HT1080 (cell line): ENCODE results near the gene DKK3. TPM values are rescaled to one million over a fixed set of nuclear protein-coding genes. Genes with fewer than 3 reads are reported as not detected.

Experiments used
- DNase-seq: peaks from one replicate; pipeline ENCODE4 v3.0.0-alpha.2; 2015; ENCODE audit warnings: low read depth
- total RNA-seq: library from RNA; depleted of rRNA; stranded (reverse); fragments of >200 nt; shearing (Covaris generic); gene quantifications from 2 replicates; pipeline ENCODE4 v1.2.3, GENCODE V29; 2014

DKK3 gene
- total RNA-seq, 1 experiment from 2014 or later = 48.0 TPM

DNA sequence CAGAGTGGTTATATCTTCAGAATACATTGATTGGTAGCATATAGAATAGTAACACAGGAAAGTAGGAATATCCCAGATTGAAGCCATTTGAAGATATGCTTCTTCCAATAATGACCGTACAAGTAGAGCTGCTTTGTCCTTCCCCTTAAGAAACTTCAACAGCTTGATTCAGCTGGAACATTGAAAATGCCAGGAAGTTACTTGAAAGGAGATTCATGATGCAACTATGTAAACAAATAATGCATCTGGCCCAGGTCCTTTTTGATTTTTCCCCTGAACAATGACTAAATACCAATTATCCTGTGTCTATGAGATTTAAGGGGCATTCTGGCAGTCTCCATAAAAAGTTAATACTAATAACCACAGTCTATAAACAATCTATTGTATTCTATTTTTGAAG, 3.0 kb downstream of the DKK3 start:
- no peak for DNase-seq

DNA sequence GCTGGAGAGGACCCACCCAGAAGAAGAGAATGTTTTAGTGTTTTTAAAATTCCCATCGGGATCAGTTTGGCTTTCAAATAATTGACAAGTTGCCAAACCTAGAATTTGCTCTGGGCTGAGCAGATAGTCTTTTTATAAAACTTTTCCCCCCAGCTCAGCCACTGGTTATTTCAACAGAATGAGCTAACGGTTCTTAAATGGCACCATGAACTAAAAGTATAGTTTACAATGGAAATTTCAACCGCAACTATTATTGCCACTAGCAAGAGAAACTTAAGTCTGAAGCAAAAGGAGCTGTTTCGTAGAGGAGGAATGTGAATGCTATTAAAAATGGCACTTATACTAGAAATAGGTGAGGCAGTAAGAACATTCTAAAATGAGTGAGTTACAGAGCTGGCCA, 3.4 kb downstream of the DKK3 start:
- no peak for DNase-seq

DNA sequence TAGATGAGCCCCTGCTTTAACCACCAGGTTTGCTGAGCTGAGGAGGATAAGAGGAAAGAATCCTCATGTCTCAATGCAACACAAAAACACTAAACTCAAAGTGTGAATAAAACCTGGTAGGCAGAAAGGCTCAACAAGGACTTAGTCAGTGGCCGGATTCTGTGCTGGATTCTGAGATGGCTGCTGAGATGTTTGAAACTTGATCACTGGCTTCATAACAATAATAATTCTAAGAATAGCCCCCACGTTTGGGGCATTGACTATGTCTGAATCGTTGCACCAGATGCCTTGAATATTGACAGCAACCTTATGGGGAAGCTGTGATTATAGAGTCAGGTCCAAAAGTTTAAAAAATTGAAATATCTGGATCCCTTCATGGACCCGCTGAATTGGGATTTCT, 4.6 kb downstream of the DKK3 start:
- no peak for DNase-seq

DNA sequence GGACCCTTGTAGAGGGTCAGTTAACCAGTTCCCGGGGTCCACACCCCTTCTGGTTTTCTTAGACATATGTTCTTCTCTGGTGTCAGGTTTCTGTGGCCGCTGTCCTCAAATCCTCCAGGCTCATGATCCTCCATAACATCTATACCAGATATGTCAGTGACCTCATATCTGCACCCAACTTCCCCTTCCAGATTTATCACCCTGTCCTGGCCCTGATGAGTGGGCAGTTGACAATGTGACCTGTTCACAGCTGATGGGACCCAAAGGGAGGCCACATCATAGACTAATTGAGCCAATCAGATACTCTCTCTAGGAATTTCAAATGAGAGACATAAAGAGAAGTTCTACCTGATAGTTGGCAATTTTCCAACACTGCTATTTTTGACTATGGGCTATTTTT, 5.1 kb downstream of the DKK3 start:
- DNase-seq = no peak

DNA sequence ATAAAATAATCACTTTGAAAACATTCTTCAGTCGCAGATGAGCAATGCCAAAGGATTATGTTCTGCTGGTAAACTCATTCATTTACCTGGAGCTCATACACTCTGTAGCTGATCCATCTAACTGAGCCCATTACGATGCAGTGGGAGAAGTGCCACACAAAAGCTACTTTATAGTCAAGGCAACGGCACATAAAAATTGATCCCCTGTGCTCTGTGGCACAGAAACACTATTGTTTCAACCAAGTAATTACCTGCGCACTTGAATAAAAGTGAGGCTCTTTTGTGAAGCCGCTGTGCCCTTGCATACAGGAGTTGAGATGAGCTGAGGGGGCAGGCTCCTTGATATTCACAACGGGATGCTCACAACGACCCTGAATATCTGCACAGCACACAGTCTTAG, 7.2 kb downstream of the DKK3 start:
- no peak for DNase-seq

DNA sequence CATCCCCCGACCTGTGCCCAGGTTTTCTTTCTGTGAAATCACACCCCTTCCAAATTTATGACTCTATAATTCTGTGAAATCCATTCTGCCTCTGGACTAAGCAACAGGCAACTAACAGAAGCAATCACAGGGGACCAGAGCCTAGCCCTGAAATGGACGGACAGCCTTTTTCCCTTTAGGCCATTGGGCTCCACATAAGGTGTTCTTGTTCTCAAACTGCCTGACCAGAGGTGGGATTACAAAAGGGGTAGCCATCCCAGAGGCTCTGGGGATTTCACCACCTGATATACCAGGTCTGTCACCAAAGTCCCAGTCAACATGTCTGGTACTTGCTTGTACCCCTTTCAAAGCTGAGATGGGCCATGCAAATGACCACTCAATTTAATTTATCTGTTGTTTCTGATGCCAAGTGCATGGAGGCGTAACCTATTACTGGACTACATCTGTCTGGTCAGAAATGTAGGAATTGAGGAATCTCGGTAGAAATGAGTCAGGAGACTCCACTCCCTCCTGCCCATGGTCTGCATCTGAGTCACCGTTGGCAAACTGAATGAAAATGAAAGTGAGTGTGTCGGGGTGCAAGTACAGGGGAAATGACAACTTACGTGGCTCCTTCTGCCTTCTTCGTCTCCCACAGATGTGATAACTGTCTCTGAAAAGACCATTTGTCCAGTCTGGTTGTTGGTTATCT, 10.2 kb downstream of the DKK3 start:
- peak; percentile 94 for DNase-seq

DNA sequence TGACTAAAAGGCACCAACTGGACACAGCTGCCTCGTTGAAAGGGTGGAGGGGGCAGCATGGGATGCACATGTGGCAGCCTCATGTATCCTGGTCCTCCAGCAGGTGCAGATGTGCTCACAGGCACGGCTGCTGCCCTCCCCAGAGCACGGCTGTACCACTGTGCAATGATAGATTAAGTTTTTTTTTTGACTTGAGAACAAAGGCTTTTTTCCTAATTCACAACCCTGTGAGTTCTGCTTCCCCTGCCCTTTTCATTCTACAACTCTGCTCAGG, 11.4 kb downstream of the DKK3 start:
- DNase-seq = no peak

DNA sequence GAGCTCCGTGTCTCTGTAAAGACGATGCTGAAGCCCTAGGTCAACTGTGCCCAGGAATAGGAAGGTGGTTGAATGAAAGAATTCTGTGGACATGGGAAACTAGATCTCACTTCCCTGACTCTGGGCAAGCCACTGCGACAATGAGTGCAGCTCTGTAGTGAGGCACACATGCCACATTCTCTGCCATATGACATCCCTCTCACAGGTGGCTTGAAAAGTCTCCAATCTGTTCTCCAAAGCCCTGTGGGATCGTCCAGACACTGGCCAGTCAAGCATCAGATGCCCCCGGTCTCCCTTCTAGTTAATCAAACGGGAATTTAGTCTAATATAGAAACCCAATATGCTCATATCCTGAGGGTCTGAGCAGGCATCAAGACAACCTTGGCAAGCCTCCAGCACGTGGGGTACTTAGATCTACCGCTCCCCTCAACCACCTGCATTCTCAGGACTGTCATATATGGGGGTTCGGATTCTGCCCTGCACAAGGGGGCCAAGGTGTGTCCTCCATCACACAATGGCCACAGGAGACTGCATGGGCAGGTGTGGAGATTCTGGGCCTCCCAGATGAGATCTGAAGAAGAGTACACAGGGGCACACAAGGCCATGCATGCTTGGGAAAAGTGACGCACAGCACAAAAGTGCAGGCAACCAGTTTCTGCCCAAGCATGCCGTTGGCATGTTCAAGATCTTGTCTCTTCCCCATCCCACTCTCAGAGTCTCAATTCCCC, 11.9 kb downstream of the DKK3 start:
- DNase-seq = no peak

DNA sequence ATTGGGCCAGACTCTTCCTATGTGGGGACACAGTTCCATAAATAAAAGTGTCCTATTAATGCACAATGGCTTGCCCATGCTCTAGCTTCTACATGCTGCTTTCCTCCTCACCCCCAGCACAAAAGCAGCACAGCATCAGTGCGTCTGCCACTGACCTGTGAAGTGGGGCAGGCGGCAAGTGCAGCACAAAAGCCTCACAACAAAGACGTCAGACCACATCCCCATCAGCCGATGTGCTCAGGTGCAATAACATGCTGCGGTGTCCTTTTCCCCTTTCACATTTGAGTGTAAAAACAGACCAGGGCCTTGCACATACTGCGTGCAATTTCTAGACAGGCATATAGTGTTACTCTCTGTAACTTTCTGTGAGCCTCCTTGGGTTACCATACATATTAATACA, 12.8 kb downstream of the DKK3 start:
- no peak for DNase-seq

DNA sequence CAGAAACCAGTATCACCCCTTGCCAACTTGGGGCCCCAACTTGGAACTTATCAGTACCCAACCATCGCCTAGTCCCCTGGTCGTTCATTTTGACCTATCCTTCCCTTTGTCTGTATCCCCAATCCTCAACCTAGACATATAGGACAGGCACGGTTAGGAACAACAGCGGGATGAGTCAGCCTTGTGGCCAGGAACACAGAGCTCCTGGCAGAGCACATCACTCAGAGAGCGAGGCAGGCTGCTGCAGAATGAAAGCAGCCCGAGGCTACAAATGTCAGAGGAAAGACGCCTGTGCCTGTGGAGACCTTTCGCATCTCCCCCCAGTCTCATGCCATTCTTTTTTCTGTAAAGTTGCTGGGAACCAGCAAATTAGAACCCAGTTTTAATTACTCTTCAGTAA, 14.6 kb downstream of the DKK3 start:
- DNase-seq = peak; percentile 91

DNA sequence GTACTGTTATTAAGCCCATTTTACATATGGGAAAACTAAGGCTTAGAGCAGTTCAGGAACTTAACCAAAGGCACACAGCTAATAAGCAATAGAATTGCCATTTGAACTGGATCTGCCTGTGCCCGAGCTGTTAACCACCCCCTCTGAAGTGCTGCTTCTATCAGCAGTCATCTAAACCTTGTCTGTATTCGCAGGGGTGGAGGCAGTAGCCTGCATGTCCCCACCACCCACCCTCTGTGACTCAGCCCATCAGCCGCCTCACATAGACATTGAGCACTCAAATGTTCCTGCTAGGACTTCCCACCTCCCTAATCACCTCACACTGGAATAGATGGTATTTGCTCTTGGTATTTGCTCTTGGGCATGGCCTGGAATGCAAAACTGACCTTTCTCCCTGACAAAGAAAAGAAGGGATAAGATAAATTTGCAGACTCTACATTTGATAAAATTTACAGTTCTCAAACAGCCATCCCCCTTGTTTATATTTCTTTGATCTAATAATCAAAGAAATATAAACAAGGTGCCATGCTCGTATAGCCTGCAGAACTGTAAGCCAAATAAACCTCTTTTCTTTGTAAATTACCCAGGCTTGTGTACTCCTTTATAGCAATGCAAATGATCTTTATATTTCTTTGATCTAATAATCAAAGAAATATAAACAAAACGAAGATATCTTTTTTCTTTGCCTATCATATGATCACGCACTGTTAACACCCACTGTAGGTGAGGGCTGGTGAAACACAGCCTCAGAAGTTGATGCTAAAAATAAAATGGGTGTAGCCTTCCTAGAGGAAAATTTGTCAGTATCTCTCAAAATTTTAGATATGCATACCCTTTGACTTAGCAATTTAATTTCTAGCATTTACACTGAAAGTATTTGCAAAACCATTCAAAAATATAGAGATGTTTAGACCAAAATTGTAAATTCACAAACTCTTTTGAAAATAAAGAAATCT, 15.9 kb downstream of the DKK3 start:
- peak; percentile 37 for DNase-seq

DNA sequence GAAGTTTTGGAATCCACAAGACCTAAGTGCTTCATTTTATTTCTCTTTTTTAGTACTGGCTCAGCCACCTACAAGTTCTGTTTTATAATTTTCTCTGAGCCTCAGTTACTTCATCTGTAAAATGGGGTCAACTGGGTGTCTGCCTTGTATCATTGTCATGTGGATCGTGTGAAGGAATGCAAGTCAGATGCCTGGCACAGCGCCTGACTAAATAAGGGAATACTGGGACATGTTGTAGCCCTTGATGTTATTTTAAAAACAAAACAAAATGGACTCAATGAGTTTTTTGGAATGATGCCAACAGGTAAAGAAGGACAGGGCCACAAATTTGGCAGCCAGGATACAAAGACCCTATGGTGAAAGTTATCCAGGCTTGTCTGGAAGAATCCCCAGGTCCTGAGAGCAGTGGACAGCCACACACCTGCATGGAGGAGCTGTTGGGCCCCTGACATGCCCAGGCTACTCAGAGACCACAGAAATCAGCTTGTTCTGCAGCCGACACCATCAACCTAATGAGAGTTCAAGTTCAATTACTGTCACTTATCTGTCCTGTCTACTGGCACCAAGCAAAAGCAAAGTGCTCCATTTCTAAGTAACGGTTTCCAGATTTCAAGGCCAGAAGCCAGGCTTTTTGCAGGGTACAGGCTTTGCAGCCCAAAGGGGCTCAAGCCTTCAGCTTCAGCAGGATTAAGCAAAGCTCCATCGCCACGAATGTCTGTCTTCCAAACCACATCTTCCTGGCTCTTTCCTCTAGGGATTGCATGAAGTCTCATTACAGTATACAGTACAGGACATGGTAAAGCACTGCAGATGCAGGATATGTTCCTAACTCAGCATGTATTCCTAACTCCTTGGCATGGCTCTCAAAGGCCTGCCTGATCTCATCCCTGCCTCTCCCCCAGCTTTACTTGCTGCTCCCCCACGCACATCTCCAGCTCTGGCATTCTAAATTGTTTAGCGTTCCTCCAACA, 18.4 kb downstream of the DKK3 start:
- no peak for DNase-seq

DNA sequence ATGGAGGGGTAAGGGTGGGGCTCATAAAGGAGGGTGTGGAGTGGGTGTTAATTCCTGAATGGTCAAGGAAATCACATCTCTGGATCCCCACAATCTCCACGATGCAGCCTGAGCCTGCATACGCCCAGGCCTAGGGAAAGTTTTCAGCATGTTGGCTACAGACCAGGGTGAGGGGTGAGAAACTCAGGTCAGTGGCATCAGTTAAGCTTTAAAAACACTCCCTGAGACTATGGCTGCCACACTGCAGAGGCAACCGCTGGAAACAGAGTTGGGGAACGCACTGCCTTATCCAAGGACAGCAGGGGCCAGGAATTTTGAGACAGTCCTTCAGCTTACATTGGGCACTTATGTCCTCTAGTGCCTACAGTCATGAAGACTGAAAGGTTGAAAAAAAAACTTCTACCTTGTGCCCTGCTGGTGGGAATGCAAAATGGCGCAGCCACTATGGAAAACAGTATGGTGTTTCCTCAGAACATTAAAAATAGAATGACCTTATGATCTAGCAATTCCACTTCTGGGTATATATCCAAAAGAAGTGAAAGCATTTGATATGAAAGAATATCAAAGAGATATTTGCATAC, 19.7 kb downstream of the DKK3 start:
- no peak for DNase-seq

DNA sequence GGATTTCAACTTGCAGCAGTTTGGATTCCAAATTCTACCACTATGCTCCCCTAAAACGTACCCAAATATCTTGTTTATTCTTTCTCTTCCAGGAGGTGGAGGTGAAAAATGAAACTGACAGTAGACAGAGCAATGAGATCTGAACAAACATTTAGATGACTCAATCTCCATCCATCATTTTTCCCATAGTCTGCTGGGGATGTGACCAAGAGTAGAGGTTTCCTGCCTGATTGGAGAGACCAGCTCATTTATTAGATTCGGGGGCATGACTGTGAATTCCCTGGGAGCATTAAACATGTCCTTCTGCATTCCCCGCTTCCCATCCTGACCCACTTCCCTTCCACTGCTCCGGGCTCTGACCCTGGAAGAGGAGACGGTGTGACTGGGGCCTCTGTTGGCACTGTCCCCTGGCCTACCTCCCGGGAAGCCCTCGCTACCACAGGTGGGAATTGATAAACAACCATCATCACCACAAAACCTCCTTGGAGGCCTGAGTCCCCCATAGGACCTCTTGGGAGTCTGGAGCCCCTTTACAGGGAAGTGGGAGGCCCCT, 20.3 kb downstream of the DKK3 start:
- DNase-seq = peak; percentile 87

DNA sequence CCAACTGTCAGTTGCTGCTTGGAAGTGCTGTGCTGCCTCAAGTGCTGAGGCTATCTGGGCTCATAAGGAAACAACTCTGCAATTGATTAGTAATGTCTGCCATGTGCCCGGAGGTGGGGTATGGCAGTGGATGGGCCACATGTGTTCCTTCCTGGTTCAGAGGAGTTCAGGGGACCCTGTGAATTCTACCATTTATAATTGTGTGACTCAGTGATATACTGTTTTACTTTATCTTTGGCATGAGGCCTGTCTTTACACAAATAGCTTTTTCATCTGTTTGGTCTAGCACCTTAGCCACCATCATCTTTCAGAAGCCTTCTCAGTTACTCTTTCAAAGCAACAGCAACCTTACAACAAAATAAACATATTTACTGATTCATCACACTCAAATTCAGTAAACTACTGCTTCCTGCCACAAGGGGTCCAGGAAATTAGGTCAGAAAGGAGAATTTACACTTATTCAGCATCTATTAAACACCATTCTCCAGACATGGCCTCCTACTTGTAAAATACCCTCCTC, 20.9 kb downstream of the DKK3 start:
- DNase-seq = peak; percentile 74

DNA sequence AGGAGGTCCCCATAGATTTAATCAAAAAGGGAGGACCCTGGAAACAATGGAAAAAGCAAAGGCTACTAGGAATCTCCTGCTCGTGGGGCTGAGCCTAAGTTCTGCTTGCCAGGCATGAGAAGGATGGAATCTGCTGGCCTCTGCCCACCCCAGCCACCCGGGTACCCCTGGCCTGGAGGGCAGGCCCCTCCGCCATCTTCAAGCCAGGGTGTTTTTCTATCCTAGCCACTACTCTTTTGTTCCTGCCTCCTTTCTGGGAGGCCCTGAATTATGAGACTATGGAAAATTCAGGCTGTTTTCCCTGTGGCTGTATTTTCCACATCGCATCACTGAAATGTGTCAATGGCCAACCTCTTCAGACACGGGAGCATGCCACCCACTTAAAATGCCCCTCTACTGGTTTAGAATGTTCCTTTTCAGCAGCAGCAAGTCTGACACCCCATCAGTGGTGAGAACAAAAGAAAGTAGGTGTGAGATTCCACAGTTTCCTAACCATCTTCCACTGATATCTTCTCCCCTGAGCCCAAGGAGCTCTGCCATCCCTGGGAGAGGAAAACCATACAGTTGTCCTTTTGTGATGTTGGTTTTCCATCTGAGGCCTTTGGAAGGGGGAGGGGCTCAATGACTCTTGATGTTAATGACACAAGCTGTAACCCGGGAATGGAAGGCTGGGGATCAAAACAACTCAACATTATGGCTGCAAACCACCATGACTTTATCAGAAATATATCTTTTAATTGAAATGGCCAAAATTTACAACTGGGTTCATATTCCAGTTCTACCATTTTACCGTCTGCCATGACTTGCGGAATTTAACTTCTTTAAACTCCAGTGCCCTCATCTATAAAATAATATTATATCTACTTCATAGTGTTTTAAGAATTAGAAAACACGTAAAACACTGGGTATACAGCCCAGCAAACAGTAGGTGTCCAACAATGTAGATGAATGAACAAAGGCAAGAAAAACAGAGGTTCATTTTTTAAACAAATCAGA, 22.2 kb downstream of the DKK3 start:
- DNase-seq = no peak

DNA sequence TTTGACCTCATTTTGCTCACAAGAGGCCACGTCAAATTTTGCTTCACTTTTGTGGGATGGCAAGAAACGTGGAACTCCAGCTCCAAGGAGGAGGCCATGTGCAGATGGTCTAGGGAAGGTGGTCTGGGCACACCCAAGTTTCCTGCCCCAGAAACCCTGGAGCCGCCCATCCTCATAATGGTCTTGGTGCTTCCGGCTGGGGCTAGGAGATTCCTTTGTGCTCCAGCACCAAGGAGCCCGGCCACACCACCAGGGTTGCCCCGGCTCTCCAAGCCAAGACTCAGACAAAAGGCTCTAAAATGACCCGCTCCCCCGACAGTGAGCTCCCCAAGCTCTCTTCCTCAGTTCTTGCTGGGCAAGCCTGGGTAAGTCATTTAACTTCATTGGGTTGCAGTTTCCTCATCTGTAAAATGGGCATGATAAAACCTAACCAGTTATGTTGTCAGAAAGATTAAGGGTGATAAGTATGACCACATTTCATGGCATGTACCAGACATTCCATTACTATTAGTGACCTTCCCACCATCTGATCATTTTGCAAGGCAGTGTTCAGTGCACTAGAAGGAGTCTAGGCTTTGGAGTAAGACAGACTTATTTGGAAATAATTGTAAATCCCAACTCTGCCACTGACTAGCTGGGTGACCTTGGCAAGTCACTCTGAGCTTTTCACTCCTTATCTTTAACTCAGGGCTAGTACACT, 23.3 kb downstream of the DKK3 start:
- DNase-seq = peak; percentile 69

DNA sequence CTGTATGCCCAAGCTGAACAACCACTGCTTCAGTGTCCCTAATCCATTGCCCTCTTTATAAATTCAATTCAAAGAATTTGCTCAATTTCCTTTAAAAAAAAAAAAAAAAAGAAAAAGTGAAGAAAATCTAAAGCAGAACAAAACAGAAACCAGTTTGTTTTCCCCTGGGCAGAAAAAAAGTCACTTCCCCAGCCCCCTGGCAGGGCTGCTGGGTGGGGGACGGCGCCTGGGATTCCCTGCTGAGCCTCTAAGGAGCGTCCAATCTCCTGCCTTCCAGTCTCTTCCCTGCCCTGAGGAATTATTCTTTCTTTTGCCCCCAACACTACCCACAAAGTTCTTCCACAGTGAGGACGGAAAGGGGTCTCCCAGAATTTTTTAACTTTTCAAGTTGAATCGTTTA, 23.9 kb downstream of the DKK3 start:
- no peak for DNase-seq
